ENCODE results near the gene SPRING1.

Gene SPRING1

DNA sequence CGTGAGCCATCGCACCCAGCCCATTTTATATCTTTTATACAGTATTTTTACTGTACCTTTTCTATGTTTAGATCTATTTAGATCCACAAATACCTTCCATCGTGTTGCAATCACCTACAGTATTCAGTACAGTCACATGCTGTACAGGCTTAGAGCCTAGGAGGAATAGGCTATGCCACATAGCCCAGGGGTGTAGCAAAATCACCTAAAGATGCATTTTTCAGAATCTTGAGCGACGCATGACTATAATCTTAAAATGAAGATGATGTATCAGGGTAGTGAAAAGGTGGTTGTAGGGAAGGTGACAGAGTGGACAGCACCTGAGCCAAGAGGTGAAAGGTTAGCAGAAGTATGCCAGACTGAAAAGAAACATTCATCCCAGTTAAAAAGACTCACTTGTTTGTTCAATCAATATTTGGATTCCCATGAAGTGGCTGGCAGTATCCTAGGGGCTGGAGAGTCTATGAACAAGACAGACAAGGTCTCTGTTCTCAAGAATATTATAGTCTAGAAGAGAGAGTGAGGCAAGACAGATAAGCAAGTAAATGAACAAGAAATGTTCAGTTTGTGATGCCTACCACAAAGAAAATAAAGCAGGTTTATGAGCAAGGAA is 3.6 kb downstream of the SPRING1 start:
- peaks cover 12% of the 10 kb centered on the region for H3K4me1 ChIP-seq (ENCODE audit: control insufficient read depth, insufficient read depth, low read length)
- ChIA-PET CTCF (interaction anchor here (0.9 kb wide), 1 partner anchor 421 kb away, joined by 3 read pairs; no protein-coding TSS in a partner anchor), POLR2A (no interaction called here)
- no peaks in the 10 kb centered on the region for H3K9me3 ChIP-seq (ENCODE audit: control insufficient read depth, insufficient read depth, low read depth, low read length)
- no peak for TF ChIP-seq ZNF416 (tag by site-specific recombination; IDR thresholded peaks at IDR 0.05)
- TF ChIP-seq HOXC10 (CRISPR knock-in tag; IDR thresholded peaks at IDR 0.05) = no peak
- TF ChIP-seq ZNF112 (tag by site-specific recombination; IDR thresholded peaks at IDR 0.05) = no peak
- TF ChIP-seq, protein P1, sequence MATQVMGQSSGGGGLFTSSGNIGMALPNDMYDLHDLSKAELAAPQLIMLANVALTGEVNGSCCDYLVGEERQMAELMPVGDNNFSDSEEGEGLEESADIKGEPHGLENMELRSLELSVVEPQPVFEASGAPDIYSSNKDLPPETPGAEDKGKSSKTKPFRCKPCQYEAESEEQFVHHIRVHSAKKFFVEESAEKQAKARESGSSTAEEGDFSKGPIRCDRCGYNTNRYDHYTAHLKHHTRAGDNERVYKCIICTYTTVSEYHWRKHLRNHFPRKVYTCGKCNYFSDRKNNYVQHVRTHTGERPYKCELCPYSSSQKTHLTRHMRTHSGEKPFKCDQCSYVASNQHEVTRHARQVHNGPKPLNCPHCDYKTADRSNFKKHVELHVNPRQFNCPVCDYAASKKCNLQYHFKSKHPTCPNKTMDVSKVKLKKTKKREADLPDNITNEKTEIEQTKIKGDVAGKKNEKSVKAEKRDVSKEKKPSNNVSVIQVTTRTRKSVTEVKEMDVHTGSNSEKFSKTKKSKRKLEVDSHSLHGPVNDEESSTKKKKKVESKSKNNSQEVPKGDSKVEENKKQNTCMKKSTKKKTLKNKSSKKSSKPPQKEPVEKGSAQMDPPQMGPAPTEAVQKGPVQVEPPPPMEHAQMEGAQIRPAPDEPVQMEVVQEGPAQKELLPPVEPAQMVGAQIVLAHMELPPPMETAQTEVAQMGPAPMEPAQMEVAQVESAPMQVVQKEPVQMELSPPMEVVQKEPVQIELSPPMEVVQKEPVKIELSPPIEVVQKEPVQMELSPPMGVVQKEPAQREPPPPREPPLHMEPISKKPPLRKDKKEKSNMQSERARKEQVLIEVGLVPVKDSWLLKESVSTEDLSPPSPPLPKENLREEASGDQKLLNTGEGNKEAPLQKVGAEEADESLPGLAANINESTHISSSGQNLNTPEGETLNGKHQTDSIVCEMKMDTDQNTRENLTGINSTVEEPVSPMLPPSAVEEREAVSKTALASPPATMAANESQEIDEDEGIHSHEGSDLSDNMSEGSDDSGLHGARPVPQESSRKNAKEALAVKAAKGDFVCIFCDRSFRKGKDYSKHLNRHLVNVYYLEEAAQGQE (tag by site-specific recombination; IDR thresholded peaks at IDR 0.05) = no peak
- TF ChIP-seq ZNF311 (tag by site-specific recombination; IDR thresholded peaks at IDR 0.05; ENCODE audit: borderline replicate concordance) = no peak
- no peak for TF ChIP-seq REPIN1 (tag by site-specific recombination; IDR thresholded peaks at IDR 0.05; ENCODE audit: low read depth)
- TF ChIP-seq, protein P2, sequence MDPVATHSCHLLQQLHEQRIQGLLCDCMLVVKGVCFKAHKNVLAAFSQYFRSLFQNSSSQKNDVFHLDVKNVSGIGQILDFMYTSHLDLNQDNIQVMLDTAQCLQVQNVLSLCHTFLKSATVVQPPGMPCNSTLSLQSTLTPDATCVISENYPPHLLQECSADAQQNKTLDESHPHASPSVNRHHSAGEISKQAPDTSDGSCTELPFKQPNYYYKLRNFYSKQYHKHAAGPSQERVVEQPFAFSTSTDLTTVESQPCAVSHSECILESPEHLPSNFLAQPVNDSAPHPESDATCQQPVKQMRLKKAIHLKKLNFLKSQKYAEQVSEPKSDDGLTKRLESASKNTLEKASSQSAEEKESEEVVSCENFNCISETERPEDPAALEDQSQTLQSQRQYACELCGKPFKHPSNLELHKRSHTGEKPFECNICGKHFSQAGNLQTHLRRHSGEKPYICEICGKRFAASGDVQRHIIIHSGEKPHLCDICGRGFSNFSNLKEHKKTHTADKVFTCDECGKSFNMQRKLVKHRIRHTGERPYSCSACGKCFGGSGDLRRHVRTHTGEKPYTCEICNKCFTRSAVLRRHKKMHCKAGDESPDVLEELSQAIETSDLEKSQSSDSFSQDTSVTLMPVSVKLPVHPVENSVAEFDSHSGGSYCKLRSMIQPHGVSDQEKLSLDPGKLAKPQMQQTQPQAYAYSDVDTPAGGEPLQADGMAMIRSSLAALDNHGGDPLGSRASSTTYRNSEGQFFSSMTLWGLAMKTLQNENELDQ (tag by site-specific recombination; IDR thresholded peaks at IDR 0.05; ENCODE audit: low read depth) = no peak
- TF ChIP-seq ZNF114 (tag by site-specific recombination; IDR thresholded peaks at IDR 0.05) = no peak
- no peak for TF ChIP-seq GLIS1 (tag by site-specific recombination; IDR thresholded peaks at IDR 0.05)
- no peak for TF ChIP-seq HOXD13 (CRISPR knock-in tag; IDR thresholded peaks at IDR 0.05; ENCODE audit: borderline replicate concordance)
- no peak for TF ChIP-seq ZBTB11 (tag by site-specific recombination; conservative IDR thresholded peaks at IDR 0.05; ENCODE audit: low read depth)
- TF ChIP-seq, protein P3, sequence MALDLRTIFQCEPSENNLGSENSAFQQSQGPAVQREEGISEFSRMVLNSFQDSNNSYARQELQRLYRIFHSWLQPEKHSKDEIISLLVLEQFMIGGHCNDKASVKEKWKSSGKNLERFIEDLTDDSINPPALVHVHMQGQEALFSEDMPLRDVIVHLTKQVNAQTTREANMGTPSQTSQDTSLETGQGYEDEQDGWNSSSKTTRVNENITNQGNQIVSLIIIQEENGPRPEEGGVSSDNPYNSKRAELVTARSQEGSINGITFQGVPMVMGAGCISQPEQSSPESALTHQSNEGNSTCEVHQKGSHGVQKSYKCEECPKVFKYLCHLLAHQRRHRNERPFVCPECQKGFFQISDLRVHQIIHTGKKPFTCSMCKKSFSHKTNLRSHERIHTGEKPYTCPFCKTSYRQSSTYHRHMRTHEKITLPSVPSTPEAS (tag by site-specific recombination; IDR thresholded peaks at IDR 0.05) = no peak
- H3K4me3 ChIP-seq (ENCODE audit: low read depth, low read length) = no peak overlapping the region
- H3K36me3 ChIP-seq (ENCODE audit: control insufficient read depth in 2 of 2, insufficient read depth in 1 of 2, low read length in 2 of 2) = peaks cover 5 to 24% of the 10 kb centered on the region in 2 experiments; a peak in 2 of 3 replicates
- H3K27ac ChIP-seq (ENCODE audit: extremely low read depth, low read depth, low read length) = no peak overlapping the region

- peaks cover 17% of the 10 kb centered on the region for H3K4me1 ChIP-seq (ENCODE audit: control insufficient read depth, insufficient read depth, low read length)
- H3K4me3 ChIP-seq (ENCODE audit: low read depth, low read length) = no peak overlapping the region
- peaks cover 5 to 24% of the 10 kb centered on the region in 2 experiments; a peak in 2 of 3 replicates for H3K36me3 ChIP-seq (ENCODE audit: control insufficient read depth in 2 of 2, insufficient read depth in 1 of 2, low read length in 2 of 2)
- POLR2A ChIA-PET = no interaction called here
- H3K27ac ChIP-seq (ENCODE audit: extremely low read depth, low read depth, low read length) = no peak overlapping the region
- H3K9me3 ChIP-seq (ENCODE audit: control insufficient read depth, insufficient read depth, low read depth, low read length) = no peaks in the 10 kb centered on the region
- CTCF ChIA-PET = no interaction called here
- no peak for TF ChIP-seq ZNF571 (tag by site-specific recombination; IDR thresholded peaks at IDR 0.05)
- no peak for TF ChIP-seq ZSCAN23 (tag by site-specific recombination; IDR thresholded peaks at IDR 0.05)
- TF ChIP-seq, protein P2 (tag by site-specific recombination; IDR thresholded peaks at IDR 0.05; ENCODE audit: low read depth) = no peak
- no peak for TF ChIP-seq ZBTB8A (tag by site-specific recombination; IDR thresholded peaks at IDR 0.05)
- TF ChIP-seq ELK4 (IDR thresholded peaks at IDR 0.05; ENCODE audit: borderline replicate concordance, low read depth, low read length) = no peak
- no peak for TF ChIP-seq ZSCAN18 (tag by site-specific recombination; IDR thresholded peaks at IDR 0.05)
- no peak for TF ChIP-seq ZBTB48 (tag by site-specific recombination; IDR thresholded peaks at IDR 0.05)
Observed at GRCh38 chr12:116731801-116732200, 6.1 kb downstream of the SPRING1 start.
